ENCODE results near the gene AP5Z1. TPM values are rescaled to one million over a fixed set of nuclear protein-coding genes. Genes with fewer than 3 reads are reported as not detected.

AP5Z1 gene
- total and polyA plus RNA-seq, 2 donors (not counting 1 experiment from before 2014, with no cell fraction given), result 99.7 to 113 TPM

DNA sequence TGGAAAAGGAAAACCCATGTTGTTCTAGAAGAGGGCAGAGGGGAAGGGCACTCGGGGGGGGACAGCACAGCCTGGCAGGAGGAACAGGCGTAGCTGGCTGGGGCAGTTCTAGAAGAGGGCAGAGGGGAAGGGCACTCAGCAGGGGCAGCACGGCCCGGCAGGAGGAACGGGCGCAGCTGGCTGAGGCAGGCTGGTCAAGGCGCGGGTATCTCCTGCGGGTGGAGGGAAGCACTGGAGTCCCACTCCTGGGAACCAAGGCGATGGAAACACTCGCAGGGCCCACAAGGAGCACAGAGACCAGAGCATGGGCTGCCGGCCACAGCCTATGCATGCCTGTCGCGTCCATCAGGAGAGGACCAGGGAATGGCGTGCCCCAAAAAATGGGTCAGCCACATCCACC lies 49.7 kb downstream of the AP5Z1 start:
- H3K4me3 ChIP-seq (ENCODE audit: control extremely low read depth in 1 of 5, extremely low read depth in 1 of 5, insufficient read depth in 1 of 5, low read depth in 2 of 5, low read length in 4 of 5), result no peak overlapping the region
- Mint-ChIP-seq H3K4me3 (no peak overlapping the region), H3K27me3 (peaks cover 12% of the 10 kb centered on the region), H3K4me1 (no peaks in the 10 kb centered on the region), H3K9me3 (ENCODE audit: insufficient read depth) (no peaks in the 10 kb centered on the region), H3K27ac (no peak overlapping the region)
- H3K79me2 ChIP-seq (ENCODE audit: control insufficient read depth, insufficient read depth, low read length), result no peaks in the 10 kb centered on the region
- H3K9ac ChIP-seq (ENCODE audit: low read length), result no peak overlapping the region
- 98% methylated on average over 12 of the region's 15 CpGs for WGBS (ENCODE audit: insufficient coverage)
- ATAC-seq (ENCODE audit: low read depth), result no peak
- intact Hi-C loops (cut with micrococcal nuclease), result no loop called here
- H3K36me3 ChIP-seq (replicated peaks in 1 of 2; ENCODE audit: control extremely low read depth in 1 of 2, control insufficient read depth in 1 of 2, extremely low read depth in 1 of 2, insufficient read depth in 2 of 2, low read length in 1 of 2), result no peaks in the 10 kb centered on the region
- H3K27me3 ChIP-seq (replicated peaks in 1 of 4; ENCODE audit: control extremely low read depth in 1 of 4, control insufficient read depth in 3 of 4, insufficient read depth in 4 of 4, low read length in 3 of 4), result peaks cover 0 to 3% (median 0%) of the 10 kb centered on the region in 4 experiments
- DNase-seq, result peak; percentile 1
- ChIA-PET CTCF (interaction anchor here (0.7 kb wide), 1 partner anchor 25 kb away, joined by 3 read pairs; no protein-coding TSS in a partner anchor), POLR2A (no interaction called here)
- no peak overlapping the region for H2AFZ ChIP-seq (ENCODE audit: insufficient read depth, low read depth, low read length, poor library complexity, severe bottlenecking)
- H3K27ac ChIP-seq (ENCODE audit: low read length in 2 of 2), result no peak overlapping the region
- peaks cover 0 to 12% (median 0%) of the 10 kb centered on the region in 3 donors for H3K9me3 ChIP-seq (ENCODE audit: control extremely low read depth in 1 of 3, control insufficient read depth in 2 of 3, insufficient read depth in 1 of 3, low read length in 2 of 3)
- no peak overlapping the region for H3K4me2 ChIP-seq (replicated peaks; ENCODE audit: low read depth, low read length, poor library complexity, severe bottlenecking)
- no peaks in the 10 kb centered on the region for H3K4me1 ChIP-seq (ENCODE audit: control insufficient read depth in 2 of 2, insufficient read depth in 2 of 2, low read length in 2 of 2)
- H4K20me1 ChIP-seq (ENCODE audit: control insufficient read depth, insufficient read depth, low read length, poor library complexity, severe bottlenecking), result no peaks in the 10 kb centered on the region
- no peak for TF ChIP-seq EZH2 (IDR thresholded peaks at IDR 0.05; ENCODE audit: borderline replicate concordance, insufficient read depth, low read depth, low read length, poor library complexity, severe bottlenecking)
- TF ChIP-seq, protein P1, sequence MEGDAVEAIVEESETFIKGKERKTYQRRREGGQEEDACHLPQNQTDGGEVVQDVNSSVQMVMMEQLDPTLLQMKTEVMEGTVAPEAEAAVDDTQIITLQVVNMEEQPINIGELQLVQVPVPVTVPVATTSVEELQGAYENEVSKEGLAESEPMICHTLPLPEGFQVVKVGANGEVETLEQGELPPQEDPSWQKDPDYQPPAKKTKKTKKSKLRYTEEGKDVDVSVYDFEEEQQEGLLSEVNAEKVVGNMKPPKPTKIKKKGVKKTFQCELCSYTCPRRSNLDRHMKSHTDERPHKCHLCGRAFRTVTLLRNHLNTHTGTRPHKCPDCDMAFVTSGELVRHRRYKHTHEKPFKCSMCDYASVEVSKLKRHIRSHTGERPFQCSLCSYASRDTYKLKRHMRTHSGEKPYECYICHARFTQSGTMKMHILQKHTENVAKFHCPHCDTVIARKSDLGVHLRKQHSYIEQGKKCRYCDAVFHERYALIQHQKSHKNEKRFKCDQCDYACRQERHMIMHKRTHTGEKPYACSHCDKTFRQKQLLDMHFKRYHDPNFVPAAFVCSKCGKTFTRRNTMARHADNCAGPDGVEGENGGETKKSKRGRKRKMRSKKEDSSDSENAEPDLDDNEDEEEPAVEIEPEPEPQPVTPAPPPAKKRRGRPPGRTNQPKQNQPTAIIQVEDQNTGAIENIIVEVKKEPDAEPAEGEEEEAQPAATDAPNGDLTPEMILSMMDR (IDR thresholded peaks at IDR 0.05), result no peak

DNA sequence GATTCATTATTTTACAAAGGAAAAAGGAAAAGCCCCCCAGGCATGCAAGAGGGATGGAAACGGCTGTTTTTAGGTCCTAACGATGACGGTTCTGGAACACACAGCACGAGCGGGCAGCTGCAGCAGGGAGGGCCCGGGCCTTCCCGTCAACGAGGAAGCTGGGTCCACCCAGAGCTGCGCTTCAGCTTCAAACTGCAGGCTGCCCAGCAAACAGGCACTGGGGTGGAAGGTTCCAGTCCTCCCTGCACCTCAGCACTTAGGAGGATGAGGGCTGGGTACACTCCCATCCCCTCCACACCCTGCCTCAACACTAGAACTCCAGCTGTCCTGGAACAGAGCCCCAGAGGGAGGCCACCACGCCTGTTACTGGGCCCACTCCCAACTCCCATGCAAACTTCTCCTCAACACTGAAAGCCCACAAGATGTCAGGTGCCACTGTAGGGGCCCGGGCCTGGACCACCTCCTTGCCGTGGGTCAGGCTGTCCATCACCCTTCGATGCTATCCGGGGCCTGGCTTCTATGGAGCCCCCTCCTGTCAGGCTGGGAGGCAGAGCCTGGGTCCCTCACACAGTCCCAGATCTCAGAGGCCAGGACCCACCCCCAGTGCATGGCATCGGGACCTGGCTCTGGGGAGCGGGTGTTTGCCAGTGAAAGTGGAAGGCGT lies 53.4 kb downstream of the AP5Z1 start:
- intact Hi-C loops (cut with micrococcal nuclease), result no loop called here
- POLR2A ChIA-PET, result no interaction called here
- H2AFZ ChIP-seq (ENCODE audit: insufficient read depth, low read depth, low read length, poor library complexity, severe bottlenecking), result no peak overlapping the region
- H3K27me3 ChIP-seq (replicated peaks in 1 of 4; ENCODE audit: control extremely low read depth in 1 of 4, control insufficient read depth in 3 of 4, insufficient read depth in 4 of 4, low read length in 3 of 4), result peaks cover 0 to 3% (median 0%) of the 10 kb centered on the region in 4 experiments
- Mint-ChIP-seq H3K4me3 (no peak overlapping the region), H3K4me1 (no peaks in the 10 kb centered on the region), H3K27me3 (peaks cover 6% of the 10 kb centered on the region), H3K27ac (no peak overlapping the region), H3K9me3 (ENCODE audit: insufficient read depth) (no peaks in the 10 kb centered on the region)
- DNase-seq (no peak), ATAC-seq (ENCODE audit: low read depth) (no peak)
- no peaks in the 10 kb centered on the region for H3K4me1 ChIP-seq (ENCODE audit: control insufficient read depth in 2 of 2, insufficient read depth in 2 of 2, low read length in 2 of 2)
- CTCF ChIA-PET, result interaction anchor here (1.2 to 2.7 kb wide), 2 partner anchors 256 to 257 kb away, joined by 3 to 24 read pairs; no protein-coding TSS in a partner anchor
- no peak overlapping the region for H3K9ac ChIP-seq (ENCODE audit: low read length)
- no peak overlapping the region for H3K4me3 ChIP-seq (ENCODE audit: control extremely low read depth in 1 of 5, extremely low read depth in 1 of 5, insufficient read depth in 1 of 5, low read depth in 2 of 5, low read length in 4 of 5)
- H4K20me1 ChIP-seq (ENCODE audit: control insufficient read depth, insufficient read depth, low read length, poor library complexity, severe bottlenecking), result no peaks in the 10 kb centered on the region
- no peak overlapping the region for H3K27ac ChIP-seq (ENCODE audit: low read length in 2 of 2)
- TF ChIP-seq, protein P1 (IDR thresholded peaks at IDR 0.05), result no peak
- no peak for TF ChIP-seq EZH2 (IDR thresholded peaks at IDR 0.05; ENCODE audit: borderline replicate concordance, insufficient read depth, low read depth, low read length, poor library complexity, severe bottlenecking)
- no peak overlapping the region for H3K4me2 ChIP-seq (replicated peaks; ENCODE audit: low read depth, low read length, poor library complexity, severe bottlenecking)
- H3K36me3 ChIP-seq (replicated peaks in 1 of 2; ENCODE audit: control extremely low read depth in 1 of 2, control insufficient read depth in 1 of 2, extremely low read depth in 1 of 2, insufficient read depth in 2 of 2, low read length in 1 of 2), result no peaks in the 10 kb centered on the region
- peaks cover 0 to 14% (median 0%) of the 10 kb centered on the region in 3 donors for H3K9me3 ChIP-seq (ENCODE audit: control extremely low read depth in 1 of 3, control insufficient read depth in 2 of 3, insufficient read depth in 1 of 3, low read length in 2 of 3)
- H3K79me2 ChIP-seq (ENCODE audit: control insufficient read depth, insufficient read depth, low read length), result no peaks in the 10 kb centered on the region
- 92% methylated on average over 17 of the region's 17 CpGs for WGBS (ENCODE audit: insufficient coverage)

Measured in B cell (primary cell).